A673 (cell line): ENCODE data around the gene KANSL2. TPM values are rescaled to one million over a fixed set of nuclear protein-coding genes. Genes with fewer than 3 reads are reported as not detected.

Source experiments
- BruUV-seq: library from RNA; stranded (reverse); fragments of 400-500 nt; replicated peaks from 2 replicates; lab custom pipeline; 2021; lab: Mats Ljungman, UMichigan
- CTCF ChIA-PET: fragments of 300-600 bp; sonication (Branson Sonifier 250); formaldehyde crosslinking; loops from one replicate; lab custom pipeline; 2022; ENCODE audit warnings: antibody characterized with exemption; lab: Charles Lee
- POLR2A ChIA-PET: fragments of 300-600 bp; sonication (Branson Sonifier 250); formaldehyde crosslinking; loops from one replicate; lab custom pipeline; 2022; ENCODE audit warnings: antibody characterized with exemption; ENCODE audit not compliant: low non-redundant PET; lab: Charles Lee
- DNase-seq: peaks from one replicate; pipeline ENCODE4 v3.0.0-alpha.2; 2015; ENCODE audit warnings: low spot score
- H3K27ac ChIP-seq: fragments of 200-600 bp; sonication (generic); 2 replicates; pipeline ENCODE4 v1.5.1; 2016; ENCODE audit warnings: mixed run types, low read depth, mild to moderate bottlenecking, mixed read lengths, antibody characterized with exemption, low read length; ENCODE audit not compliant: poor library complexity, severe bottlenecking
- H3K27me3 ChIP-seq: fragments of 200-600 bp; sonication (generic); replicated peaks from 2 replicates; pipeline ENCODE4 v1.6.1; 2017; ENCODE audit warnings: mixed run types, low read depth, mild to moderate bottlenecking, mixed read lengths, antibody characterized with exemption, low read length; ENCODE audit not compliant: insufficient read depth, poor library complexity
- H3K36me3 ChIP-seq: fragments of 200-600 bp; sonication (generic); 2 replicates; pipeline ENCODE4 v1.6.1; 2016; ENCODE audit warnings: mixed run types, mild to moderate bottlenecking, mixed read lengths, antibody characterized with exemption, low read length; ENCODE audit not compliant: insufficient read depth, poor library complexity, severe bottlenecking
- H3K4me1 ChIP-seq: fragments of 200-600 bp; sonication (generic); 2 replicates; pipeline ENCODE4 v1.6.1; 2017; ENCODE audit warnings: mixed run types, mild to moderate bottlenecking, mixed read lengths, antibody characterized with exemption, low read length; ENCODE audit not compliant: insufficient read depth, poor library complexity, severe bottlenecking
- H3K4me3 ChIP-seq: fragments of 200-600 bp; sonication (generic); 2 replicates; pipeline ENCODE4 v1.5.1; 2016; ENCODE audit warnings: low read depth, mixed run types, mild to moderate bottlenecking, mixed read lengths, low read length; ENCODE audit not compliant: poor library complexity, severe bottlenecking
- H3K9me3 ChIP-seq: fragments of 200-600 bp; sonication (generic); 2 replicates; pipeline ENCODE4 v1.6.1; 2016; ENCODE audit warnings: mixed run types, low read depth, mild to moderate bottlenecking, mixed read lengths, antibody characterized with exemption, low read length; ENCODE audit not compliant: poor library complexity, severe bottlenecking
- EZH2 ChIP-seq: fragments of 200-600 bp; sonication (generic); IDR thresholded peaks from 2 replicates; pipeline ENCODE4 v1.6.1; 2017; ENCODE audit warnings: borderline replicate concordance, low read depth, mild to moderate bottlenecking, mixed read lengths, antibody characterized with exemption, low read length; ENCODE audit not compliant: poor library complexity, severe bottlenecking
- intact Hi-C: fragments of 100-400 bp; cut with micrococcal nuclease; formaldehyde crosslinking; loops from one replicate; pipeline ENCODE4 v1.10.0; 2022; ENCODE audit not compliant: unreplicated experiment
- total RNA-seq: library from RNA; stranded (reverse); gene quantifications from 2 replicates; pipeline ENCODE4 v1.2.3, GENCODE V29; 2021
- TF ChIP-seq, protein P1 (sequence below): fragments of 300-800, 200-600 bp; sonication (generic); conservative IDR thresholded peaks from 2 replicates; pipeline ENCODE4 v1.5.1; 2017; ENCODE audit warnings: low read depth, mild to moderate bottlenecking, antibody characterized with exemption, low read length, moderate library complexity, mixed read lengths

KANSL2 gene
- total RNA-seq, 1 experiment from 2014 or later: 51.4 TPM

DNA sequence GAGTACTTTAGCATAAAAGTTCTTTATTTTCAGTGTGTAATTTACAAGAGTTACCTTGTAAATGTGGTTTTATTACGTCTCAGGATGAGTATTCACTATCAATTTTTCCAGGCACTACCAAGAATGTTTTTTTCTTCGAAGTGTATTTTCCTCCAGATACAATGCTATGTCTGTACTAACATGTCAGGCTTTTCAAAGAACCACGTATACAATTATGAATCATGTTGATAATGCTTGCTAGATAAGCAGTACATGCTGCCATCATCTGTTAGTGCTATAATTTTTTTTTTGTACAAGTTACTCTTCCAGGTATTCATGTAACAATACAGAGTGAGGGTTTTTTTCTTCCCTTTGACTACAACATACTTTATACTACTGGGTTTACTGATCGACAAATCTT, 5.6 kb upstream of the KANSL2 start:
- no TSS peak for BruUV-seq
- Histone ChIP-seq H3K27ac (no peak overlapping the region), H3K4me3 (no peak overlapping the region), H3K27me3 (no peaks in the 10 kb centered on the region), H3K36me3 (peaks cover 32% of the 10 kb centered on the region), H3K9me3 (no peaks in the 10 kb centered on the region), H3K4me1 (no peaks in the 10 kb centered on the region)
- CTCF ChIA-PET: no interaction called here
- POLR2A ChIA-PET: no interaction called here
- no peak for TF ChIP-seq EZH2
- TF ChIP-seq, protein P1, sequence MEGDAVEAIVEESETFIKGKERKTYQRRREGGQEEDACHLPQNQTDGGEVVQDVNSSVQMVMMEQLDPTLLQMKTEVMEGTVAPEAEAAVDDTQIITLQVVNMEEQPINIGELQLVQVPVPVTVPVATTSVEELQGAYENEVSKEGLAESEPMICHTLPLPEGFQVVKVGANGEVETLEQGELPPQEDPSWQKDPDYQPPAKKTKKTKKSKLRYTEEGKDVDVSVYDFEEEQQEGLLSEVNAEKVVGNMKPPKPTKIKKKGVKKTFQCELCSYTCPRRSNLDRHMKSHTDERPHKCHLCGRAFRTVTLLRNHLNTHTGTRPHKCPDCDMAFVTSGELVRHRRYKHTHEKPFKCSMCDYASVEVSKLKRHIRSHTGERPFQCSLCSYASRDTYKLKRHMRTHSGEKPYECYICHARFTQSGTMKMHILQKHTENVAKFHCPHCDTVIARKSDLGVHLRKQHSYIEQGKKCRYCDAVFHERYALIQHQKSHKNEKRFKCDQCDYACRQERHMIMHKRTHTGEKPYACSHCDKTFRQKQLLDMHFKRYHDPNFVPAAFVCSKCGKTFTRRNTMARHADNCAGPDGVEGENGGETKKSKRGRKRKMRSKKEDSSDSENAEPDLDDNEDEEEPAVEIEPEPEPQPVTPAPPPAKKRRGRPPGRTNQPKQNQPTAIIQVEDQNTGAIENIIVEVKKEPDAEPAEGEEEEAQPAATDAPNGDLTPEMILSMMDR: no peak
- no peak for DNase-seq
- intact Hi-C loops: no loop called here

DNA sequence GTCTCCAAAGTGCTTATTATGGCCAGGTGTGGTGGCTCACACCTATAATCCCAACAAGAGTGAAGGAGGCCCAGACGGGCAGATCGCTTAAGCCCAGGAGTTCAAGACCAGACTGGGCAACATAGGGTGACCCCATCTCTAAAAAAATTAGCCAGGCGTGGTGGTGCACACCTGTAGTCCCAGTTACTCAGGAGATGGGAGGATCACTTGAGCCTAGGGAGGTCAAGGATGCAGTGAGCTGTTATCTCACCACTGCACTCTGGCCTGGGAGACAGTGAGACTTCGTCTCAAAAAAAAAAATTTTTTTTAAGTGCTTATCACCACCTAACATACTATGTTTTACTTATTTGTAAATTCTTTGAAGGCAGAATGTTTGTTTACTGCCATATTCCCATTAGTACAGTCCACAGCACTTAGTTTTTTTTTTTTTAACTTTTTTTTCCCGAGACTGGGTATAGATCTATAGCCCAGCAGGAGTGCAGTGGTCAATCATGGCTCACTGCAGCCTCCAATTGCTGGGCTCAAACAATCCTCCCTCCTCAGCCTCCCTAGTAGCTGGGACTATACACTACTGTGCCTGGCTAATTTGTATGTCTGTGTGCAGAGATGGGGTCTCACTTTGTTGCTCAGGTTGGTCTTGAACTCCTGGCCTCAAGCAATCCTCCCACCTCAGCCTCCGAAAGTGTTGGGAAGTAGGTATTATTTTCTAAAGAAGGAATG, 4.7 kb upstream of the KANSL2 start:
- Histone ChIP-seq H3K27me3 (no peaks in the 10 kb centered on the region), H3K4me3 (no peak overlapping the region), H3K36me3 (peaks cover 26% of the 10 kb centered on the region), H3K27ac (no peak overlapping the region), H3K9me3 (no peaks in the 10 kb centered on the region), H3K4me1 (no peaks in the 10 kb centered on the region)
- no TSS peak for BruUV-seq
- POLR2A ChIA-PET: no interaction called here
- TF ChIP-seq, protein P1: no peak
- no peak for TF ChIP-seq EZH2
- no peak for DNase-seq
- intact Hi-C loops: no loop called here
- CTCF ChIA-PET: no interaction called here

DNA sequence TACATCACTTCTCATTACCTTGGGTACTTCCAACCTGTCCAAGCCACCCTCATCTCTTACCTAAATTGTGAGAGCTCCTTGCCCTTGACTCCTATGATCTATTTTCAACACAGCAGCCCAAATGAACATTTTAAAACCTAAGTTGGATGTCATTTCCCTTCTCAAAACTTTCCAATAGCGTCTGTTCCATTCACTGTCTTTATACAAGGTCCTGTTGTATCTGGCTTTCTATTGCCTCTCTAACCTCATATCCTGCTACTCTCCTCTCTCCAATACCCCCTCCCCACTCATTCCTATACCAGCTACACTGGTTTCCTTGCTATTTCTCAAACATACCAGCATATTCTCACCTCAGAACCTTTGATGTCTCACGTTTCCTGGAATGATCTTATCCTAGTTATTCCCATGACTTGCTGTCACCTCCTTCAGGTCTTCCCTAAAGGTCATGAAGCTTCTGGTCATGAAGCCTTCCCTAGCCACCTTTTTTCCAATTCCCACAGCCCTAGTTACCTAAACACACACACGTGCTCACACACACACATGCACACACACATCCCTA, 4.1 kb upstream of the KANSL2 start:
- CTCF ChIA-PET: no interaction called here
- no peaks in the 10 kb centered on the region for H3K4me1 ChIP-seq
- POLR2A ChIA-PET: interaction anchor here (0.6 kb wide), 2 partner anchors 15 to 211 kb away, joined by 6 to 7 read pairs; no protein-coding TSS in a partner anchor
- no peaks in the 10 kb centered on the region for H3K27me3 ChIP-seq
- no peak overlapping the region for H3K4me3 ChIP-seq
- intact Hi-C loops: no loop called here
- DNase-seq: no peak
- BruUV-seq: no TSS peak
- no peaks in the 10 kb centered on the region for H3K9me3 ChIP-seq
- no peak overlapping the region for H3K27ac ChIP-seq
- TF ChIP-seq, protein P1: no peak
- TF ChIP-seq EZH2: no peak
- peaks cover 25% of the 10 kb centered on the region for H3K36me3 ChIP-seq
